Breast epithelium (tissue), 3 donors: Measurements from ENCODE around the gene PSMF1.

Experiments
- CTCF ChIP-seq, 3 donors: fragments of 450-650 bp; IDR thresholded peaks; one replicate each; pipeline ENCODE4 v1.5.1; 2016 to 2017; ENCODE audit warnings: antibody characterized with exemption in 3 of 3, mild to moderate bottlenecking in 3 of 3, moderate library complexity in 3 of 3
- POLR2AphosphoS5 ChIP-seq, 3 donors: sonication (generic); formaldehyde crosslinking; IDR thresholded peaks; one replicate each; pipeline ENCODE4 v1.6.1; 2017; ENCODE audit warnings: antibody characterized with exemption in 3 of 3

GRCh38 chr20:1137236-1137635 is 18.8 kb downstream of the PSMF1 start:
- TF ChIP-seq CTCF (IDR thresholded peaks at IDR 0.05) (no peak), POLR2AphosphoS5 (IDR thresholded peaks at IDR 0.05) (no peak)
